Urinary bladder (tissue), 4 donors: ENCODE measurements around the gene NRXN2. TPM values are rescaled to one million over a fixed set of nuclear protein-coding genes. Genes with fewer than 3 reads are reported as not detected.

Source experiments
- DNase-seq: peaks from one replicate; pipeline ENCODE4 v3.0.0-alpha.2; 2015; ENCODE audit errors: extremely low spot score
- H3K27ac ChIP-seq: one replicate; pipeline ENCODE4 v1.5.1; 2013; ENCODE audit warnings: low read depth, mild to moderate bottlenecking, moderate library complexity
- H3K36me3 ChIP-seq: one replicate; pipeline ENCODE4 v1.6.1; 2013; ENCODE audit warnings: mild to moderate bottlenecking, moderate library complexity; ENCODE audit not compliant: insufficient read depth
- H3K4me1 ChIP-seq: one replicate; pipeline ENCODE4 v1.6.1; 2013; ENCODE audit warnings: mild to moderate bottlenecking, moderate library complexity; ENCODE audit not compliant: insufficient read depth
- H3K4me3 ChIP-seq: one replicate; pipeline ENCODE4 v1.5.1; 2013; ENCODE audit warnings: low read depth, low read length
- WGBS: extraction: QIAGEN DNeasy Blood & Tissue Kit; methylation state at CpG from one replicate; pipeline ENCODE4 v1.1.7; 2013; 5-methylcytosine and 5-hydroxymethylcytosine counted together
- polyA plus RNA-seq: library from polyadenylated mRNA; stranded (reverse); fragments of 200-250 nt; gene quantifications from one replicate; pipeline ENCODE4 v1.2.3, GENCODE V29; 2013
- total RNA-seq: library from RNA; depleted of rRNA; stranded (reverse); fragments of >200 nt; gene quantifications from one replicate; pipeline ENCODE4 v1.2.3, GENCODE V29; 2014
- donor health status: healthy with polysubstance abuse.
- donor health status: healthy.

NRXN2 gene
- total and polyA plus RNA-seq, 2 donors, result 11.5 to 30.5 TPM

DNA sequence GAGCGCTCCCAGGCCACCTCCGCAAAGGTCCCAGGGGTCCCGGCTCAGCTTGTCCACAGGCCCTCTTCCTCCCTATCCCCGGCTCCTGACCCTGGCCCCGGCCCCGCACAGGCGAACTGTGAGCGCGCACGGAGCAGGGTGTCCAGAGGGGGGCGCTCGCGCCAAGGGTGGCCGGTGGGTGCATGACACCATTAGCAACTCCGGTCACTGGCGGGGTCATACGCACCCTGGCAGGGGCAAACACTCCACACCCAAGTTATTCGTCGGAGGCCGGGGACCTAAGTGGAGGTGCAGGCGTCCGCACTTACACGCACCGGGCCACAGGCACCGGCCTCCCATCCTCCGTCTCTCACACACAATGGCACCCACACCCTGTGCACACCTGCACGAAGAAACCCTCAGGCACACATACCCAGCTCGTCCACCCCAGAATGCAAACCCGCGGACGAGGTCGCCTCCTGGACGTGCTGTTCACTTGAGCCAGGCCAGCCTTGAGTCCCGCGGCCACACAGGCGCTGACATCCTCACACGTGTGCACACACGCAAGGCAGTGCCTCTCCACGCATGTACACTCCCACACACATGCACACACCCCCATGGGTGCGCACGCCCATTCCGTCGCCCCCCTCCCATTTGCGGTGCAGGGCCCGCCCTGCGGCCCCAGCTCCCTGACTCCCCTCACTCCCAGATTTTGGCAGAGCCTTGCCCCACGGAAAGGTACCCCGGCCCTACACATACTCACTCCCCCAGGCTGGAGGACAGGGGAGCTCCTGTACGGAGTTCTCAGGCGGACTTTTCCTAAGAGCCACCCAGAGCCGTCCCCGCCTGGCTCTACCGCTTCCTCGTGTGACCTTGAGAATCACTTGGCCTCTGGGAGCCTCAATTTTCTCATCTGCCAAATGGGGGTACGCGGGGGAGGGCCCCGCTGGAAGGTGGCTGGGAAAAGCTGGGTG lies 20.9 kb upstream of the NRXN2 start, which contains the start of gene RASGRP2:
RASGRP2 (minus strand) TSS at position 552 of the 953 bp plus-strand sequence. CDS start 1,276 bp downstream, outside the sequence.
- Histone ChIP-seq H3K36me3 (no peaks in the 10 kb centered on the region), H3K27ac (no peak within 1 kb of the TSS), H3K4me3 (peak within 1 kb of the TSS; percentile 54), H3K4me1 (peaks cover 2% of the 10 kb centered on the region)
- 1% methylated on average over 57 of the region's 57 CpGs for WGBS
- DNase-seq, result no peak

DNA sequence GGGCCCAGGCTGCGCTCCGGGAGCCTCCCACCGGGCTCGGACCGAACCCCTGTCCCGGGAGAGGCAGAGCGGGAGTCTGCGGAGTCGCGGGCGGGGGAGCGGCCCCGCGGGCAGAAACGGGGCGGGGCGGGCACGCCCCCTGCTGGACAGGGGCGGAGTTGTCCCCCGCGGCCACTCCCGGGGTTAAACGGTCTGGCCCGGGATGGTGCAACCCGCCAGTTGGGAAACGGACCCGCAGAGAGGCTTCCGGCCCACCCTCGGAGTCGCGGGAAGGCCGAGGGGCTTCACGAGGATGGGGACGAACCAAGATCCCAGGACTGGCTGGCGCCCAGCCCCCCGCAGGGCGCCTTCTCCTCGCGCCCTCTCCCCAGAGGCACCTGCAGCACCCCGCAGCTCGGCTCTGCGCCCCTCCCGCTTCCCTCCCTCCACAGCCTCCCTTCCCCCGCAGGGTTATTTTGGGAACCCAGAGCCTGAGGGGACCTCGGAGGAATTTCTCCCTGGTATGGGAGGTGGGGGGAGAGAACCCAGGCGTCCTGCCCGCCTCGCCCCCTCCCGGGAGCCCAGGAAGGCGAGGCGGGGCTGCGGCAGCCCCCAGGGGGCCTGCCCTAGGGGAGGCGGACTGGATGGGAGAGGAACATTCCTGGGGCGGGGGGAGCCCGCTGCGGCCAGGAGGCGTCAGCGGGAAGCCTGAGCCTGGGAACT lies 20.0 kb upstream of the NRXN2 start:
- no peak overlapping the region for H3K27ac ChIP-seq
- DNase-seq, result no peak
- H3K4me3 ChIP-seq, result peak overlapping the region; percentile 54
- under 1% methylated on average over 58 of the region's 58 CpGs for WGBS
- peaks cover 2% of the 10 kb centered on the region for H3K4me1 ChIP-seq
- H3K36me3 ChIP-seq, result no peaks in the 10 kb centered on the region

DNA sequence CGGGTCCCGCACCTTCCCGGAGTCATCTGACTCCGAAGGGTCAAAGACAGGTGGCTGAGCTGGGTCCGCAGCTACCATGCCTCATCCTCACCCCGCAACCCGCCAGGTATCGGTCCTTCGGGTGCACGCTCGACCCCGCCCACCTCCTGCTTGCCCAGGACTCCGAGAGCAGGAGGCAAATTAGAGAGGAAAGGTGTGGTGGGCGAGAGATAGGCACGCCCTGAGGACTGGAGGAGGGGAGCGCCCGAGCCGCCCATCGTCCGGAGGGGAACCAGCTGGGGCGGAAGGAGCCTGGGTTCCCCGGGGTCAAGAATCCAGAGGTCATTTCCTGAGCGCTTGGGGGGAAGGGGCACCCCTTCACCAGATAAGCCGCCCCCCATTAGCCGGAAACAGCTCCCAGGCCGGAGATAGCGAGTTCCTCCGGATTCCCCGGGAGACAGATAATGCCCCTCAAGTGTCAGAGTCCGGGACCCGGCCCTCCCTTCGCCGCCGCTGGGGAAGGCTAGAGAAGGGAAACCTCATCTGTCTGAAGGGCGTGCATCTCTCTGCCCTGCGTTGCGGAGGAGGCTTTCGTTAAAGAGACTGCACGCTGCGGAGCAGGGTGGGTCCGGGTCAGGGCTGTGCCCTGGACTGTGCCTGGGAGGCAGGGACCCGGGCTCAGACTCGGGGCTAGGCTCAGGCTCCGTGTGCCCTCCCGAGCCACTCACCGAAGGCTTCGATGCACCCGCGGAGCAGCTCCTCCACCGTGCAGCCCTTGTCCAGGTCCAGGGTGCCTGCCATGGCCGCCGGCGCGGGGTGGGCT lies 19.3 kb upstream of the NRXN2 start:
- Histone ChIP-seq H3K36me3 (no peaks in the 10 kb centered on the region), H3K27ac (no peak overlapping the region), H3K4me1 (peaks cover 2% of the 10 kb centered on the region), H3K4me3 (peak overlapping the region; percentile 54)
- DNase-seq, result no peak
- WGBS, result 15% methylated on average over 54 of the region's 54 CpGs

DNA sequence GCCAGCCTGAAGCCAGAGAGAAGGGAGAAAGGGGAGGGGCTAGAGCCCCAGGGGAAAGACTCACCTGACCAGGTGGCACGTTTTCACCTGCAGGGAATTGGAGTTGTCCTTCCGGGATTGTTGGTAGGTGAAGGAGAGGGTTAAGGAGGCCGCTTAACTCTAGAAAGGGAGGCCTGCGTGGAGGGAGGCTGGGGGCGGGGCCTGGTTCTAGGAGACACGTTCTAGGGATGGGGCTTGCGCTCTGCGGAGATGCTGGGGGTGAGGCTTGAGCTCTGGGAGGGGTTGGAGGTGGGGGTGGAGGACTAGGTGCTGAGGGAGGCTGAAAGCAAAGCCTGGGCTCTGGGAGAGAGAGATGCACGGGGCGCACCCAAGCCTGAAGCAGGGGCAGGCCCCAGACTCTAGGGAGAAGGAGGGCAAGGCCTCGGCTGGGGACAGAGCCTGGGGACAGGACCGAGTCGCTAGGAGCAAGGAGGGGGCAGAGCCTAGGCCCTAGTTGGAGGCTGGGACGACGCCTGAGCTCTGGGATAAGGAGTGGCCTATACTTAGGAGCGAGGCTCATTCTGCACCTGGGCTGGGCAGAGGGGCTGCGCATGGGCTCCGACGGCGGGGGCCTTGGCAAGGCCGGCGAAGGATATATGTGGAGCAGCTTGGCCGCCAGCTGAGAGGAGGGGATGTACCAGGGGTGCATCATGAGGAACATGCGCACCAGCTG lies 18.5 kb upstream of the NRXN2 start:
- 56% methylated on average over 24 of the region's 24 CpGs for WGBS
- Histone ChIP-seq H3K27ac (no peak overlapping the region), H3K36me3 (no peaks in the 10 kb centered on the region), H3K4me3 (no peak overlapping the region), H3K4me1 (peaks cover 2% of the 10 kb centered on the region)
- no peak for DNase-seq

DNA sequence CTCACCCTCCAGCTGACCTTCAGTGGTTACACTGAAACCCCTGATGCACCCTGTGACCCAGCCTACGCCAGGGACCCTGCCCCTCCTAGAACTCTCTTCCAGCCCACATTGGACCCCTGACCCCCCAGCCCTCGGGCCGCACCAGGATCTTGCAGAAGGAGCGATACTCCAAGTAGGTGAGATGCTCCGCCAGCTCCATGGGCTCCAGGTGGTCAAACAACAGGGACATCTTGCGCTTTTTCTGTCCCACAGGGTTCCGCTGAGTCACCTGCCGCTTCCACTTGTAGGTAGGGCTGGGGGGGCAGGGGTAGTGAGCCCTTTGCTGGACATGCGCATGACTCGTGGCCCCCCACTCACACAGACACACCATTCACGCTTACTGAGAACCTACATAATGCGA lies 16.9 kb upstream of the NRXN2 start:
- no peak overlapping the region for H3K27ac ChIP-seq
- 93% methylated on average over 12 of the region's 12 CpGs for WGBS
- H3K4me1 ChIP-seq, result no peaks in the 10 kb centered on the region
- DNase-seq, result no peak
- H3K36me3 ChIP-seq, result no peaks in the 10 kb centered on the region
- H3K4me3 ChIP-seq, result no peak overlapping the region

DNA sequence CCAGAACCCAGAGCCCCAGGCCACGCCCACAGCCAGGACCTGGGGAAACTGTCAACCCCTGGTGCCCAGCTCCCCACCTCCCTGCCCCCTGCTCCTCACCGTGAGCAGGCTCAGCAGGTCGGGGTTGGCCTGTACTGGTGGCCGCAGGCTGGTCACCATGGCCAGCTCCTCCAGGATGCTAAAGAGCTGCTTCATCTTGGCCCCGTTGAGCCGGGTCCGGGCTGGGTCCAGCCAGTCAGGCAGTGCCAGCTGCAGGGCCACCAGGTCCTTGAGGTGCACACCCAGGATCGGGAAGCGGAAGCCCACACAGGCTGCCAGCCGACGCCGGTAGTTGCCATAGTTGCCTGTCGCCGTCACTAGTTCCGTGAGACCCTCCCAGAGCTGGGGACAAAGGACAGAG lies 13.7 kb upstream of the NRXN2 start:
- H3K36me3 ChIP-seq, result no peaks in the 10 kb centered on the region
- DNase-seq, result no peak
- 91% methylated on average over 15 of the region's 15 CpGs for WGBS

DNA sequence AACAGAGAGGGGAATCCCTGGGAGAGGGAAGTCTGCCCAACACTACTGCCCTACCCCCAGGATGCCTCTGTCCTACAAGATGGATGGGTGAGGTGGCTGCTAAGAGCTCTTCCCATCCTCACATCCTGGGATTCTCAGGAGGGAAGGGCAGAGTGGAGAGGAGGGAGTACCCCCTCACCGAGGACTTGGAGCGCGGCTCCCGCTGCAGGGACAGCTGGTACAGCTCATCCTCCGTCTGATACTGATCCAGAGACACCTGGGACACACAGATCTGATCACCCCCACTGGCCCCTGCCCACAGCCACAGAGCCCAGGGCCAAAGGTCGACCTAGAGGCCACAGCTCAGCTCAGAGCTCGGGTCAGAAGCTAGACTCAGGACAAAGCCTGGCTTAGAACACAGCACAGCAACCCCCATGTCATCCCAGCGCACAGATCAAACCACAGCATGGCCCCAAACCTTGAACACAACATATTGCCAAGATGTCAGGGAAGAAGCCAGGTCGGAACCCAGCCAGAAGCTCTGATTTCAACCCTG lies 12.8 kb upstream of the NRXN2 start:
- Histone ChIP-seq H3K27ac (no peak overlapping the region), H3K36me3 (no peaks in the 10 kb centered on the region), H3K4me3 (no peak overlapping the region), H3K4me1 (no peaks in the 10 kb centered on the region)
- DNase-seq, result no peak
- 82% methylated on average over 9 of the region's 9 CpGs for WGBS

More for the DNA sequence above, 13.7 kb upstream of the NRXN2 start:
- no peak overlapping the region for H3K27ac ChIP-seq
- no peaks in the 10 kb centered on the region for H3K4me1 ChIP-seq
- H3K4me3 ChIP-seq, result no peak overlapping the region

DNA sequence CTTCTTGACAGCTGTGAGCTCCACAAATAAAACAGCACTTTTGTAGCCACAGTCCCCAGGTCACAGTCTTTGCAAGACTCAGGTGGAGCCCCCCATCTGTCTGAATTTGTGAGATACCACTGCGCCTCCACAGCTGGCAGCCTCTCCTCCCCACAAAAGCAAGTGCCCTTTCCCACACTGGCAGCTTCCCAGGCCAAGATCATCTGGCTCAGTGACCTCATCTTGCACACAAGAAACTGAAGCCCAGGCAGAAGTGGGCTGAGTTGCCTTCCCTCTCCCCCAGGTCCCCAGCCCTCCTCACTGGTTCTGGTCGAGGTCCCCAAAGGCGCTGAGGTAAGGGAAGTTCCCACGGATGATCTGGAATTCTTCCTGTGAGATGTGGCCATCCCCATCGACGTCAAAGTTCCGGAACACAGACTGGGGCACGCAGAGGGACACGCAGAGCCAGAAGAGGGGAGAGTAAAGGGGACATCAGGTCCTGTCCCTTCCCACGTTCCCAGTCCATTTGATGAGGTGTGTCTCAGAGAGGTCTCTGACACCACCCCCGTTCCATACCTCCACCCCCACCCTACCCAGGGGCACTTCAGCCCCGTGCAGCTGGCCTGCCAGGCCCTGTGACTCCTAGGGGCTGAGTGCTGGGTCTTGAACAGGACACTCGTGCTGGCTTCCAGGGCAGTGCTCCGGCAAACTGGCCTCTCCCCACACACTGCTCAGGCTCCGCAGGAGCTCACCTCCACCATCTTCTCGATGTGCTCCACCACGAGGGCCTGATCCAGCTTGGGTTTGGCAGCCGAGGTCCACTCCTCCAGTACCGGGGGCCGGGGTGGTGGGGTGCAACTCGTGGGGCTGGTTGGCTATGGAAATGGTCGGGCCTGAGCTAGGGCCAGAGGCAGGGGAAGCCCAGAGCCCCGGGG lies 12.1 kb upstream of the NRXN2 start:
- Histone ChIP-seq H3K36me3 (no peaks in the 10 kb centered on the region), H3K27ac (no peak overlapping the region), H3K4me3 (no peak overlapping the region), H3K4me1 (no peaks in the 10 kb centered on the region)
- 79% methylated on average over 23 of the region's 23 CpGs for WGBS
- no peak for DNase-seq

DNA sequence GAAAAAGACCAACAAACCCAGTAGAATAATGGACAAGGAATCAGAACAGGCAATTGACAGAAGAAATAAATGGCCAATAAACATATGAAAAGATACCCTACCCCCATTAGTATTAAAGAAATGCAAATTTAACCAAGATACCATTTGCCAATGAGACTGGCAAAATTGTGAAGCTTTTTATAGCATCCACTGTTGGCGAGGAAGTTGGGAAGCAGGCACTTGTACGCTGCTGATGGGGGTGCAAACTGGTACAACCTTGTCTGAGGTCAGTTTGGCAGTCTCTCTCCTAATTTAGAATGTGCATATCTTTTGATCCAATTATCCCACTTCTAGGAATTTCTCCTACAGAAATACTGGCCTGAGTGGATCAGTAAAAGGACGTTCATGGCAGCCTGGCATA lies 8.6 kb upstream of the NRXN2 start:
- Histone ChIP-seq H3K27ac (no peak overlapping the region), H3K4me3 (no peak overlapping the region), H3K4me1 (no peaks in the 10 kb centered on the region), H3K36me3 (no peaks in the 10 kb centered on the region)
- DNase-seq, result no peak
- WGBS, result 87% methylated on average over 3 of the region's 3 CpGs

DNA sequence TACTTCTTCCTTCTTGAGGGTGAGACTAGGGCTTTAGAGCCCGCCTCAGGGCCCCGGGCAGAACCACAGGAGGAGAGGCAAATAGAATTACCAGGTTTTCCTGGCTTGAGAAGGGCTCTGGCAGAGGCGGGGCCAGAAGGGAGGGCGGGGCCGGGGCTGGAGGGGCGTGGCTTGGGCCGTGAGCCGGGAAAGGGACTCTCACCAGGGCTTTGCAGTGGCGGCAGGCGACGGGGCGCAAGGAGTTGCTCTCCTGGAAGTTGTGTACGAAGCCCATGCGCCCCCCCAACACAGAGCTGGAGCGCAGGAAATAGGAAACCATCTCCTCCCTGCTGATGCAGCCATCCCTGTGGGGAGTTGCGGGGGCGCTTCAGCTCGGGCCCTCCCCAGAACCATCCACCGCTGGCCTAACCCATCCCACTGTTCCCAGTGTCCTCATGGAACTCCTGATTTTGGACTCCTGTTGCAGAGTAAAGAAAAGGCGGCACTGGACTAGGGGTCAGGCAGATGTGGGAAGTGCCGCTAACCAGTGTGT lies 6.9 kb upstream of the NRXN2 start:
- H3K4me1 ChIP-seq, result no peaks in the 10 kb centered on the region
- DNase-seq, result no peak
- no peak overlapping the region for H3K4me3 ChIP-seq
- WGBS, result 41% methylated on average over 21 of the region's 21 CpGs
- no peak overlapping the region for H3K27ac ChIP-seq
- H3K36me3 ChIP-seq, result no peaks in the 10 kb centered on the region

DNA sequence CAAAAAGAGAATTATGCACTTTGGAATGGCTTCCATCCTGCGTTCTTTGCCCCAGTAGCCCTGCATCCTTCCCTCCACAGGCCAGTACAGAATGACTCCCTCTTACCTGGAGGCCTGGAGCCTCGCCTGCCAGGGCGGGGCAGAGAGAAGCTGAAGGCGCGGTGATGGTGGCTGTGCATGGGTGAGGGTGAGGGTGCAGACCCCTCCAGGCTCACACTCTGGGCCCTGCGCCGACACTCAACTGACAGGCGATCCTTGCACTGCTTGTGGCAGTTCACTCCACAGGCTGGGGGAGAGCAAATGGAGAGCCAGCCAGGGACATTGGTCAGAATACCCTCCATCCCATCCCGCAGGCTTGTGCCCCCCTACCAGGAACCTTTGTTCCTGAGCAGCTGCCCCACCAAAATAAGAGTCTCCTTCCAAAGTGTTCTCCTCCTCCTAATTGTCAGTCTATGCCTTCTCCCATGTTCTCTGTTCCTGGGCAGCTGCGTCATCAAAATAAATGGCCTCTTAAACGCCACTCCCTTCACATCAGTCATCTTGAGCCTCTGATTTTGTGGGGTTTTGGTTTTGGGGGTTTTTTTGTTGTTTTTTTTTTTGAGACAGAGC lies 5.9 kb upstream of the NRXN2 start:
- 94% methylated on average over 11 of the region's 11 CpGs for WGBS
- no peak for DNase-seq
- H3K36me3 ChIP-seq, result no peaks in the 10 kb centered on the region
- no peak overlapping the region for H3K27ac ChIP-seq
- H3K4me3 ChIP-seq, result no peak overlapping the region
- no peaks in the 10 kb centered on the region for H3K4me1 ChIP-seq
